GM21390 (cell line): ENCODE measurements around the gene REELD1.

Experiments
- ATAC-seq: cut with Tn5 transposase; IDR thresholded peaks from one replicate; pipeline ENCODE4 v1.9.1; 2021; ENCODE audit not compliant: unreplicated experiment

REELD1 gene

GRCh38 chr4:146224326-146224966, 10.1 kb downstream of the REELD1 start:
- no peak for ATAC-seq

- ATAC-seq = no peak
Observed at GRCh38 chr4:146229406-146229805, 15.1 kb downstream of the REELD1 start.

GRCh38 chr4:146232131-146232722, 17.9 kb downstream of the REELD1 start:
- ATAC-seq = no peak

GRCh38 chr4:146235654-146236177, 21.4 kb downstream of the REELD1 start:
- ATAC-seq = no peak

GRCh38 chr4:146236216-146236615, 21.9 kb downstream of the REELD1 start:
- ATAC-seq = no peak

- no peak for ATAC-seq
Observed at GRCh38 chr4:146237092-146237491, 22.8 kb downstream of the REELD1 start.

- no peak for ATAC-seq
Observed at GRCh38 chr4:146238107-146238506, 23.8 kb downstream of the REELD1 start.

- peak; percentile 70 for ATAC-seq
Observed at GRCh38 chr4:146243141-146243882, 29.0 kb downstream of the REELD1 start.

GRCh38 chr4:146243883-146244277, 29.5 kb downstream of the REELD1 start:
- no peak for ATAC-seq

GRCh38 chr4:146244496-146244895, 30.2 kb downstream of the REELD1 start:
- ATAC-seq = no peak

GRCh38 chr4:146245246-146245645, 30.9 kb downstream of the REELD1 start:
- ATAC-seq = no peak

GRCh38 chr4:146245850-146246249, 31.5 kb downstream of the REELD1 start:
- no peak for ATAC-seq

- no peak for ATAC-seq
Observed at GRCh38 chr4:146246381-146246780, 32.0 kb downstream of the REELD1 start.

GRCh38 chr4:146247356-146247755, 33.0 kb downstream of the REELD1 start:
- no peak for ATAC-seq

GRCh38 chr4:146252969-146253611, 38.8 kb downstream of the REELD1 start:
- no peak for ATAC-seq

- ATAC-seq = no peak
Observed at GRCh38 chr4:146255463-146255862, 41.1 kb downstream of the REELD1 start.

GRCh38 chr4:146255874-146256273, 41.5 kb downstream of the REELD1 start:
- ATAC-seq = no peak

GRCh38 chr4:146256328-146256727, 42.0 kb downstream of the REELD1 start:
- no peak for ATAC-seq

- ATAC-seq = no peak
Observed at GRCh38 chr4:146257511-146257910, 43.2 kb downstream of the REELD1 start.

- ATAC-seq = no peak
Observed at GRCh38 chr4:146260521-146260920, 46.2 kb downstream of the REELD1 start.

GRCh38 chr4:146261041-146261440, 46.7 kb downstream of the REELD1 start:
- no peak for ATAC-seq

- no peak for ATAC-seq
Observed at GRCh38 chr4:146263793-146264192, 49.5 kb downstream of the REELD1 start.
